ENCODE data around the gene FAM83D. TPM values are rescaled to one million over a fixed set of nuclear protein-coding genes. Genes with fewer than 3 reads are reported as not detected.

FAM83D gene
- total RNA-seq, 1 donor from 2014 or later: 0.20 TPM

DNA sequence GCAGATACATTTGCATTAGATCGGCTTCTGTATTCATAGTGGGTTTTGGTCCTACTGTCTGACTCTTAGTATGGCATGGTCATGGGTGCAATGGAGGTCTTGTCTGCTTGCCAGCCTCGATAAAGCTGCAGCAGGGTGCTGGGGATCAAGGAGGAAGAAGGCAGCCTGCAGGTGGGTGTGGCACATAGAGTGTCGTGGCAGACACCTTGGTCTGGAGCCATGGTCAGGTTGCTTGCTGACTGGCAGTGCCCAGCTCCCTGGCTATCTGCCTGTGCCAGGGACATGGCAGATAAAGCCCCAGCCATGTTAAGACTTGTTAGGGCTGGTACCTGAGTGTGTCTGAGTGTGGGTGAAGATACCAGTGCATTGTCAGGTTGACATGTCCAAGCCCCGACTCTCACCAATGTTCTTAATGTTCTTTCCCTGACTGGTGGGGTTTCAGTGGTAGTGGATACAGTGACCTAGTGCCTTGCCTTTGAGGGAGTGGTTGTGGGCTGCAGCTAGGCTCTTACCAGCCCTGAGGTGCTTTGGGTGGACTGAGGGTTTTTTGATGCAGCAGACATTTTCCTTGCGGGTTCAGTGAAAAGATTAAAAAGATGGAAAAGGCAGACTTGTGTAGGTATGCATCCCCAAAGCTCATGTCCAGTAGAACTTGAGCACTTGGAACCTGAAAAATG, 1.8 kb downstream of the FAM83D start:
- intact Hi-C loops (cut with micrococcal nuclease): no loop called here

DNA sequence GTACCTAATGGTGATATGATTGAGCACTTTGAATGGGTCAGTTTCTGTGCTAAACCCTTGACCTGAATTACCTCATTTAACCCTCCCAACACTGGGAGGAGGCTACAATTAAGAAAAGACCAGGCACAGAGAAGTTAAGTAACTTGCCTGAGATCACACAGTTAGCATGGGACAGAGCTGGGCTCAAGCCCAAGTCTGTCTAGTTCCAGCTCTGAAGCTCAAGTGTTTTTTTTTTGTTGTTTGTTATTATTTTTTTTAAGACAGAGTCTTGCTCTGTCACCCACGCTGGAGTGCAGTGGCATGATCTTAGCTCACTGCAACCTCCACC, 4.0 kb downstream of the FAM83D start:
- ATAC-seq: no peak
- DNase-seq: no peak
- intact Hi-C loops (cut with micrococcal nuclease): no loop called here

More for the DNA sequence above, 1.8 kb downstream of the FAM83D start:
- DNase-seq: no peak
- ATAC-seq: peak; percentile 6

DNA sequence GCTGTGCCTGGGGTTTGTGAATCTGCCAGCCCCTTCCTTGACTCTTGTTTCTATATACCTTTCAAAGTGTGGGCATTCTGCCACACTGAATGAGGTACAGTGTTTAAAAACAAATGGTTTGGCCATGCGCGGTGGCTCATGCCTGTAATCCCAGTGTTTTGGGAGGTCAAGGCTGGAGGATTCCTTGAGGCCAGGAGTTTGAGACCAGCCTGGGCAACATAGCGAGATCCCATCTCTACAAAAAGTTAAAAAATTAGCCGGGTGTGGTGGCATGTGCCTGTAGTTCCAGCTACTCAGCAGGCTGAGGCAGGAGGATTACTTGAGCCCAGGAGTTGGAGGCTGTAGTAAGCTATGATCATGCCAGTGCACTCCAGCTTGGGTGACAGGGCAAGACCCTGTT, 5.8 kb downstream of the FAM83D start:
- intact Hi-C loops (cut with micrococcal nuclease): no loop called here
- no peak for DNase-seq

DNA sequence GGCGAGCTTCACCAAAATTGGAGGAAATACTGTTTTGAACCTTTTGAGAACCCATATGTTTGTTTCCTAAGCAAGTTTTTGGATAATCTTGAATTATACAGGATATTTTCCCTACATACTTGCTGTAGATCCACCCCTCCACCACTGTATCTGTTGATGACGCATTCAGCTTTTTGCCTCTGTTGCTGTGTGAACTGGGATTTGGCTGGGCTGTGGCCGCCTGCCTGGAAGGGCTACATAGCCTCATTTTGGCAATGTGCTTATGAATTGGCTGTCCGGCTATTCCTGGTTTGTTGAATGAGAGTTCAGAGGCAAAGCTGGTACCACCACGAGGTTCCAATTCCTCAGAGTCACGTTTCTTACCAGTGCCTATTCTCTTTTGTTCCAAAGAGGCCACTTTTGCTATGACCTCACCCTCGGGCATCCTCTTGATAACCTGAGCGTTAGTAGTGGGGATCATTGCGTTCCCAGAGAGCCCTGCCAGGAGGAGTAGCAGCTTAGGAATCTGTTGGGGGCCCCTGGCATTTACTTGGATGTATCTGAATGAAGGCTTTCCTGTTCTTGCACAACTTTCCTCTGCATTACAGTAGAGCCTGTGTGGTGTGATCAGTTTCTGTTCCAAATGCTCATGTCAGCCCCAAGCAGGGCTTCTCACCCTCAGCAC, 6.4 kb downstream of the FAM83D start:
- no peak for DNase-seq

More for the DNA sequence above, 5.8 kb downstream of the FAM83D start:
- ATAC-seq: no peak

DNA sequence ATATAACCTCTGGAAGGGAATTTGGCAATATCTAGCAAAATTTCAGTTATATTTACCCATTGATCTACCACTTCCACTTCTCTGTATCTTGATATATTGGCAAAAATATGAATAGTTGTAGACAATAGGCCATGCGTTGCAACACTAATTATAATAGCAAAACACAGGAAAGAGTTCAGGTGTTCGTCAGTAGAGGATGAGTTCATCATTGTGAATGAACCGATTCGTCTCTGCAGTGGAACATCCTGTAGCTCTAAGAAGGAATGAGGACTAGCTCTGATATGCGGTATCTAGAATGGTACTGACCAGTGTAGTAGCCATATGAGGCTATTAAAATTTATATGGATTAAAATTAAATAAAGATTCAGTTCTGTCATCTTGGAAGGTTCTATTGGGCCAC, 8.3 kb downstream of the FAM83D start:
- intact Hi-C loops (cut with micrococcal nuclease): no loop called here
- ATAC-seq (no peak), DNase-seq (no peak)

More for the DNA sequence above, 6.4 kb downstream of the FAM83D start:
- intact Hi-C loops (cut with micrococcal nuclease): no loop called here
- ATAC-seq: no peak

DNA sequence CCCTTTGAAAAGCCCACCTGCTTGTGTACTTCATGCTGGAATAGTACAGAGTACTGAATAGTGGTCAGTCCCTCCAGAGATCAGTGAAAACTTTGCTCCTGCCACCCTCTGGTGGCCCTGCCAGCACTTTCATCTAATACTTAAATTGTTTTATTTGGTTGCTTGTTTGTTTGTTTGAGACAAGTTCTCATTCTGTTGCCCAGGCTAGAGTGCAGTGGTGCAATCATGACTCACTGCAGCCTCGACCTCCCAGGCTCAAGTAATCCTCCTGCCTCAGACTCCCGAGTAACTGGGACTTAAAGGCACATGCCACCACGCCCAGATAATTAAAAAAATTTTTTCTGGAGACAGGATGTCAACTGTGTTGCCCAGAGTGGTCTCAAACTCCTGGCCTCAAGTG, 9.1 kb downstream of the FAM83D start:
- ATAC-seq: no peak
- intact Hi-C loops (cut with micrococcal nuclease): no loop called here

DNA sequence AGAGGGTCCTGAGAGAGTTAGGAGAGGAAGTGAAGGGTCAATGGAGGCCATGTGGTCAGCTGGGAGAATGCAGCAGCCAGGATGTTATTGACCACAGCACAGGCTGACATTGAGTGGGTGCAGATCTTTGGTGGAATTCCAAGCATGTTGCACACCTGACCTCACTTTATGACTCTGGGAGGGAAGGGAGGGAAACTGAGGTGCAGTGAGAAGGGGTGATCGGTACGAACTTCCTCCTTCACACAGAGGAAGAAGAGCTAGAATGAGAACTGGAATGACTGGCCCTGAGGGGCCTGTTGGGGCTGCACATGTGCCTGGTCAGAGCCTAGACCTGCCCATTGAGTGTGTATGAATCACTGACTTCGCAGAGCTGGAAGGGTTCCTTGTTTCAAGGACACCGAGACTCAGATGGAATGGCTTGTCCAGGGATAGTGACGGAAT, 9.8 kb downstream of the FAM83D start:
- ATAC-seq: no peak
- intact Hi-C loops (cut with micrococcal nuclease): no loop called here
- no peak for DNase-seq

More for the DNA sequence above, 9.1 kb downstream of the FAM83D start:
- DNase-seq: no peak

DNA sequence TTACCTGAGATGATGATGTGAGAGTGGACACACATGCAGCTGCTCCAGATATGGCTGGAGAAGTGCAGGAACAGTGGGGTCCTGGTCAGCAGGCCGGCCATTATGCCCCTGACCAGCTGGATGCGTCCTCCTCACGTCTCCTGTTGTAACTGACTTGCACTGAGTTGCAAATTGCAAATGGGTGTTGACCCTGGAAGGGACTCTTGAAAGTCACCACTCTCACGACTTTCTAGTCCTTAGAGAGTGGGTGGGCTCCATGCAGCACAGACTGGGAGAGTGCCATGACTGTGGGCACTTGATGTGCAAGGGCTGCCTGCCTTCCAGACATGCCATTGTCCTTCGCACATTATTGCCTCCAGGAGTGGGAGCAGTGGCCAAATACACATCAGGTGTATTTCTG, 10.8 kb downstream of the FAM83D start:
- intact Hi-C loops (cut with micrococcal nuclease): no loop called here
- no peak for DNase-seq
- no peak for ATAC-seq

DNA sequence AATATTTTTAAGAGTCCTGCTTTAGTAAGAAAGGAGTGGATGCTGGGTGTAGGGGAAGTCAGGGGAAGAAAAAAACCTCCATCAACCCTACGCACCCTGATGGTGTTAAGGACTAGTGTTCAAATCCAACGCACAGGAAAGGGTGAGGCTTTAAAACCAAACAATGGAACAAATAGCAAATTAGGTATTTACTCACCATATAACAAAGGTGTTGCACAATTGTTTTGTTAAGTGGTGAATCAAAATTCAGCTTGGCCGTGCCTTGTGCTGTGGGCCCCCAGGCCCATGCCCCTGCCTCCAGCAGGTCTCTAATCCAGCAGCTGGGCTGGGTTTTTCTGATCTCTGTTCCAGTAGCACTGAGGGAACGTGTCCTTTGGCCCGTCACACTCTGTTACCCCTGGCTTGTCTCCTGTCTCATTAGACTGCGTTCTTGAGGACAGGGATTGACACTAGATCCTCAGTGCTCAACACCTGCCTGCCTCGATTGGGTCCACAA, 11.8 kb downstream of the FAM83D start:
- DNase-seq: no peak
- ATAC-seq: no peak
- intact Hi-C loops (cut with micrococcal nuclease): no loop called here

DNA sequence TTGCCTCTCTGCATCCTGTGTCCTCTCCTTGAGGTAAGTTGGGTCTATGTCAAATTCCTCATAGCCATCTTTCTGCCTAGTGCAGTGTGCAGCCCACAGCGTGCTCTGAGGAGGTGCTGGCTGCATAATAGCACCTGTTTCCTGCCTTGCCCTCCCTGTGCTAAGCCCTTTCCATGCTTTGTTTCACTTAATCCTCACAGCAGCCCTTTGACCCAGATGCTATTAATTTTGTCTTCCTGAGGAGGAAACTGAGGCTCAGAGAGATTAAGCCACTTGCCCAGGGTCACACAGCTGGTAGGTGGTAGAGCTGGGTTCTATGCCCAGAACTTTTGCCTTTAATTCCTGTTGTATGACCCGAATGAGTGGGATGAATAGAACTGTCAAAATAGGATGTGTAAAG, 13.5 kb downstream of the FAM83D start:
- ATAC-seq (no peak), DNase-seq (no peak)
- intact Hi-C loops (cut with micrococcal nuclease): no loop called here

DNA sequence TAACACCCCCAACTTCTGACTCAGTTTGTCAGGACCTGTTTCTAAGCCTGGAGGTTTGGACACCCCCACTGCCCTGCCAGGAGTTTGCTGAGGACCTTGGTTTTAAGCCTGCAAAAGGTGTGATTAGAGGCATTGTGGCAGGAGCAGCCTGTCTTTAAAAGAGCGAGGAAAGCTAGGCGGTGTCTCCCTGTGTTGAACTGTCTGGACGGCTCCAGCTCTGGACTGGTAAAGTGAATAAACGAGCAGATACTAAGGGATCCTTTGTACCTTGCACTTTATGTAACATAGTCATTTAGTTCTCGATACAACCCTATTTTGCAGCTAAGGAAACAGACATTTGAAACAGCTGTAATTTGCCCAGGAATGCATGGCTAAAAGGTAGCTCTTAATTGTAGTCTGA, 14.4 kb downstream of the FAM83D start:
- no peak for DNase-seq
- ATAC-seq: no peak
- intact Hi-C loops (cut with micrococcal nuclease): no loop called here

DNA sequence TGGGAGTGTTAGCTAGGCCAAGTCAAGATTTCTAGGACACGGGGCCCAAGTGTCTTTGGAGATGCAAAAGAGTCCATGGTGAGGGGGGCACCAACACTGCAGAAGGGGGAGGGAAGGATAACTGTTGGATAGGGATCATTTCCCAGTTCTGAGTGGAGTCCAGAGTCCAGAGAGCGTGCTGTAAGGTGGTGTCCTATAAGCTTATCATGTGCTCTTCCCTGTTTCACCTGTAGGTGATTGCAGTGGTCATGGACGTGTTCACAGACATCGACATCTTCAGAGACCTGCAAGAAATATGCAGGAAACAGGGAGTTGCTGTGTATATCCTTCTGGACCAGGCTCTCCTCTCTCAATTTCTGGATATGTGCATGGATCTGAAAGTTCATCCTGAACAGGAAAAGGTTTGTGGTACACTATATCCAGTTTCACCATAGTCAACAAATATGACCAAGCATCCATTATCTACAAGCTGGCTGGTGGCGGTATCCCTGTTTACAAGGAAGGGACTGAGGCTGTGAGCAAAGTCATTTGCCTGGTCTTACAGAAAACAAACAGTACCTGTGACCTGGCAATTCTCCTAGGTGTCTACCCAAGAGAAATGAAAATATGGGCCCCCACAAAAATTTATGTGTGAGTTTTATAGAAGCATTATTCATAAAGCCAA, 15.6 kb downstream of the FAM83D start:
- DNase-seq (no peak), ATAC-seq (no peak)
- intact Hi-C loops (cut with micrococcal nuclease): no loop called here

DNA sequence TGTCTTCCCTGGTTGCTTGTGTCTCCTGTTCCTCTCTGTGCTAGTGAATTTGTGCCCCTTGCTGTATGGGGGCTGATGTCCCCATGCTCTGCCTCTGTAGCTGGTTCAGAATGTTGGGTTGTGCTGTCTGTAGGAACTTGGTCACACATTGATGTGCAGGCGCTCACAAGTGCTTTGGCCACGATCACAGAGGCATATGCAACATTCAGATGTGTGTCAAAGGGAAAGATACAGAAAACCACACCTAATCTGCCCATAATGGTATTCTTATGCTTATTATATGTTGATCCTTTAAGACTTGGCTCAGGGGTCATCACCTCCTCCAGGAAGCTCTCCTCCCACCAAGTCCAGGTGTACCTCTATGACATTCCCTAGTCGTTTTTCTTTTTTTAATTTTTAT, 18.8 kb downstream of the FAM83D start:
- intact Hi-C loops (cut with micrococcal nuclease): no loop called here
- ATAC-seq: no peak

DNA sequence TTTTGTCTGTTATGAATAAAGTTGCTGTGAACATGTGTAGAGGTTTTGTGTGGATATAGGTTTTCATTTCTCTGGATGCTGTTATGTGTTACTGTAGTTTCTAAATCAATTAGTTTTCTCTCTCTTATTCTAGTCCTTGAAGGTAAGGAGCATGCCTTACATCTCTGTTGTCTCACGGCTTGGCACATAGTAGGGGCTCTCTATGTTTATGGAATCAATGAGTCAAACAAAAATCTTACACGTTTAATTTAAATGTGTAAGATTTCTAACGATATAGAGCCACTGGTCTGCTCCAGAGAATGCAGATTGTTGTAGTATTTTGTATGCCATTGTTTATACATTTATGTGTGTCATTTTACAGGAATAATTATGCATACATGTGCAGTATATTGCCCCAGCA, 20.6 kb downstream of the FAM83D start:
- intact Hi-C loops (cut with micrococcal nuclease): no loop called here
- ATAC-seq (no peak), DNase-seq (no peak)

More for the DNA sequence above, 18.8 kb downstream of the FAM83D start:
- no peak for DNase-seq

DNA sequence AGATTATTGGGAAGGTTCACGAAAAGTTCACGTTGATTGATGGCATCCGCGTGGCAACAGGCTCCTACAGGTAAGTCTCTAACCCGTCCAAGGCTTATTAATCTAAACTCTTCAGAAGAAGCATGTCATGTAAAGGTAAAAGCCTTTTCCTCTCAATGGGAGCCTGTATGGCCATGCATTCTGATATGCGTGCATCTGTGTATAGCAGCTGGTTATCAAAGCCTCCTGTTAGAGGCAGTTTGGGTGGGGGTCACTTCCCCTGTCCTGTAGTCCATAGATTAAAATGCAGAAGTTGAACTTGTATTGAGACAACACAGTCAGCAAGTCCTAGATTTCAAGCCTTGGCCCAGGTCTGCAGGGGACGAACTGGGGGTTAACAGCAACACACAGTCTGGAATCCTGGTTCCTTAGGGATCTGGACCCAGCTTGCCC, 21.7 kb downstream of the FAM83D start:
- intact Hi-C loops (cut with micrococcal nuclease): no loop called here
- DNase-seq: no peak
- no peak for ATAC-seq

DNA sequence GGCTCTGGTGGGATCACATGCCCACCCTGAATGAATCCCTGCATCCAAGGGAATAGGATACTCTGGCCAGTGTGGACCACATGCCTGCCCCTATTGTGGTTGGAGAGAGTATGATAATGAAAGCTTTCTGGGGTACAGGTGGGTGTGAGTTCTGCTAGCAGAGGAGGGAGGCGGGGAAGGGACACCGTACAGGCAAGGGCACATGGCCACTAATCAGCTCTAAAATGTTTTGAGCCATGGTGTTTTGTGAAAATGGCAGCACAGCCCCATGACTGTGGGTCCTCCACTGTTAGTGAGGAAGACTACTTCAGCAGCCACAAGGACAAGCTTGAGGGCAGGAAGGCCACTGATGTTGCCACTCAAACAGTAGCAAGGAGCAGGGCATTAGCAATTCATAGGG, 24.0 kb downstream of the FAM83D start:
- intact Hi-C loops (cut with micrococcal nuclease): no loop called here
- DNase-seq: no peak
- no peak for ATAC-seq

DNA sequence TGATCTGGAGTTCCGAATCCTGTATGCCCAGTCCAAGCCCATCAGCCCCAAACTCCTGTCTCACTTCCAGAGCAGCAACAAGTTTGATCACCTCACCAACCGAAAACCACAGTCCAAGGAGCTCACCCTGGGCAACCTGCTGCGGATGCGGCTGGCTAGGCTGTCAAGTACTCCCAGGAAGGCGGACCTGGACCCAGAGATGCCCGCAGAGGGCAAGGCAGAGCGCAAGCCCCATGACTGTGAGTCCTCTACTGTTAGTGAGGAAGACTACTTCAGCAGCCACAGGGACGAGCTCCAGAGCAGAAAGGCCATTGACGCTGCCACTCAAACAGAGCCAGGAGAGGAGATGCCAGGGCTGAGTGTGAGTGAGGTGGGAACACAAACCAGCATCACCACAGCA, 25.4 kb downstream of the FAM83D start:
- no peak for ATAC-seq
- intact Hi-C loops (cut with micrococcal nuclease): no loop called here
- DNase-seq: no peak

DNA sequence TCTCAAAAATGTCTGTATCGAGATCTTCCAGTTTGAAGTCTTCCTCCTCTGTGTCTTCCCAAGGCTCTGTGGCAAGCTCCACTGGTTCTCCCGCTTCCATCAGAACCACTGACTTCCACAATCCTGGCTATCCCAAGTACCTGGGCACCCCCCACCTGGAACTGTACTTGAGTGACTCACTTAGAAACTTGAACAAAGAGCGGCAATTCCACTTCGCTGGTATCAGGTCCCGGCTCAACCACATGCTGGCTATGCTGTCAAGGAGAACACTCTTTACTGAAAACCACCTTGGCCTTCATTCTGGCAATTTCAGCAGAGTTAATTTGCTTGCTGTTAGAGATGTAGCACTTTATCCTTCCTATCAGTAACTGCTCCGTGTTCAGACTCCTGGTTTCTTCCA, 25.9 kb downstream of the FAM83D start:
- intact Hi-C loops (cut with micrococcal nuclease): no loop called here
- ATAC-seq: no peak
- DNase-seq: no peak

DNA sequence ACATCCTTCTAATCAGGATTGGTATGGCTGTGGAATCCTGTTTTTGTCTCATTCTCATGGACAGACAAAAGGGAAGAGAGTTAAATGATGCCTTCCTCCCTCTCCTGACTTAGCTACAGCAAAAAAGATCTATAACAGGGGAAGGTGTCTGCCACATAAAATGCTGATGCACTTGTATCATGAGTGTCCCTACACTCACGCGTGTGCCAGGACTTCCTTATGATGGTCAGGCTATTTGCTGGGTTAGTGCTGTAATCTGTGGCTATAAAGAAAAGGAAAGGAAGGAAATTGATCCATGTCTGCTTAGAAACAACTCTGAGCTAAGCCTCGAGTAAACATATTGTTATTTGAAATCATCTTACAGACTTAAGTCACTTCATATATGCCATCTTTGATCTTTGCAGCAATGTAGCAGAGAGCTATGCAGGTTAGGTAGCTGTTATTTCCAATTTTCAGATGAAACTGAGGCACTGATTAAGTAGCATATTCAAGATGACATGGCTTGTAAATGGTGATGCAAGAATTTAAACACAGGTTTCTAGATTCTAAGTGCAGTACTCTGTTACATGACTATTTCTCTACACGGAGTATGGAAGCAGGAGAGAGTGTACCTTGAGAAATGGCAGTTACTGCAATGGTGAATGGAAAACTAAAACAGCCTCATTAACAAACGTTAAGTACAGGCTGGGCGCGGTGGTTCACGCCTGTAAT, 27.6 kb downstream of the FAM83D start:
- no peak for ATAC-seq
- intact Hi-C loops (cut with micrococcal nuclease): no loop called here
- no peak for DNase-seq

All from left ventricle myocardium superior (tissue), 1 donor.